ACC112 (cell line): ENCODE measurements around the gene PAPOLB.

ENCODE experiments used
- H2AFZ ChIP-seq: fragments of 200-600 bp; sonication (generic); one replicate; pipeline ENCODE4 v1.6.0; 2017; ENCODE audit warnings: antibody characterized with exemption, low read length; ENCODE audit not compliant: unreplicated experiment
- H3K27ac ChIP-seq: fragments of 200-600 bp; sonication (generic); 2 replicates; pipeline ENCODE4 v1.5.1; 2014; ENCODE audit warnings: low read depth, mild to moderate bottlenecking, antibody characterized with exemption, low read length, moderate library complexity
- H3K27me3 ChIP-seq: fragments of 200-600 bp; sonication (generic); 2 replicates; pipeline ENCODE4 v1.6.1; 2014; ENCODE audit warnings: mild to moderate bottlenecking, antibody characterized with exemption, low read length, moderate library complexity, mixed read lengths; ENCODE audit not compliant: insufficient read depth
- H3K36me3 ChIP-seq: fragments of 200-600 bp; sonication (generic); 2 replicates; pipeline ENCODE4 v1.6.1; 2016; ENCODE audit warnings: mild to moderate bottlenecking, antibody characterized with exemption, low read length, moderate library complexity, mixed read lengths; ENCODE audit not compliant: insufficient read depth
- H3K4me1 ChIP-seq: fragments of 200-600 bp; sonication (generic); one replicate; pipeline ENCODE4 v1.6.1; 2016; ENCODE audit warnings: low read length, mixed read lengths; ENCODE audit not compliant: insufficient read depth, unreplicated experiment, control insufficient read depth
- H3K4me3 ChIP-seq: fragments of 200-600 bp; sonication (generic); 2 replicates; pipeline ENCODE4 v1.5.1; 2014; ENCODE audit warnings: mild to moderate bottlenecking, low read depth, low read length
- H3K79me2 ChIP-seq: fragments of 200-600 bp; sonication (generic); one replicate; pipeline ENCODE4 v1.6.0; 2016; ENCODE audit warnings: low read length; ENCODE audit not compliant: control insufficient read depth, unreplicated experiment, insufficient read depth

The PAPOLB gene

DNA sequence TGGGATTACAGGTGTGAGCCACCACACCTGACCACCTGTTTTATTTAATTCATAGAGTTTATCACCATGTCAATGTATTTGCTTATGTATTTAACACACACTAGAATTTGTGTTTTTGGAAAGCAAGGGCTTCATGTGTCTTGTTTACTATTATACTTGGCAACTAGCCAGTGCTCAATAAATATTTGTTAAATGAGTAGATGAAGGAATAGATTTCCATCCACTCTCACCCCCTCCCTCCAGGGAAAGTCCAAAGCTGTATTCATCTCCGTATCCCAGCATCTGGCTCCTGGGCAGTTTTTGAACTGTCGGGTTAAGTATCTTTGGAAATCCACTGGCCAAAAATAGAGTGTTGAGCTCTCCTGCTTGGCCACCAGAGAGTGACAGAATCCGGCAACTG is 26.3 kb upstream of the PAPOLB start:
- Histone ChIP-seq H3K4me3 (no peak overlapping the region), H3K27ac (no peak overlapping the region), H3K79me2 (no peaks in the 10 kb centered on the region), H3K36me3 (no peaks in the 10 kb centered on the region), H3K4me1 (no peaks in the 10 kb centered on the region), H2AFZ (no peak overlapping the region), H3K27me3 (peaks cover 7% of the 10 kb centered on the region; the same call in 1 of the 2 replicates)

DNA sequence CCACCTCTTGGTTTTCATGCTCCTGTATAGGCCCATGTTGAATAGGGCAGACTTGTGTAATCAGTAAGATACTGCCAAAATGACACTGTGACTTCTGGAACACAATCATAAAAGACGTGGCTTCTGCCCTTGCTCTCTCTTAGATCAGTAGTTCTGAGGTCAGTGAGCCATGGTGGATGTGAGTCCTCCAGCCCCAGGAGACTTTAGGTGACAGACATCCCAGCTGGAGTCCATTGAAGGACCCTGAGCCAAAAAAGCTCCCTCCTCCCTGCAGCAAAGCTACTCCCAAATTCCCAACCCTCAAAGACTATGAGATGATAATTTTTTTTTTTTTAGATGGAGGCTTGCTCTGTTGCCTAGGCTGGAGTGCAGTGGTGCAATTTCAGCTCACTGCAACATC is 24.8 kb upstream of the PAPOLB start:
- Histone ChIP-seq H3K79me2 (no peaks in the 10 kb centered on the region), H3K36me3 (no peaks in the 10 kb centered on the region), H3K4me1 (peaks cover 10% of the 10 kb centered on the region), H3K4me3 (no peak overlapping the region), H2AFZ (no peak overlapping the region), H3K27ac (no peak overlapping the region), H3K27me3 (peaks cover 7% of the 10 kb centered on the region; the same call in 1 of the 2 replicates)

DNA sequence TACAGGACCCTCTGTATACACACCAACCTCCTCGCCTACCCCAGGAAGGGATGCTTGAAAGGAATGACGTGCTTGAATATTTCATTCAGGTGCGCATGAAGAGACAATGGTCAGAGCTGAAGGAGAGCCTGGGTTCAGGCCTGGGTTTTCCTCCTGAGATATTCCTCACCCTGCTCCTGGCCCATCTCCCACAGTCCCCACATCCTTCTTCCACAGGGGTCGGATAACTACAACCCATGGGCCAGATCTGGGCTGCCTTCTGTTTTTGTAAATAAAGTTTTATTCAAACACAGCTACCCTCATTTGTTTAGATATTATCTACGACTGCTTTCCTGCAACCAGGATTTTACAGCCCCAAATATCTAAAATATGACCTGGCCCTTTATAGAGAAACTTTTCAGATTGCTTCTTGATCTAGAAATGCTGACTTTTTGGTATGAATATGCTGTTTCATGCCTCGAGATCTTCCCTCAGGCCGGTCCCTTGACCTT is 23.5 kb upstream of the PAPOLB start:
- Histone ChIP-seq H3K36me3 (no peaks in the 10 kb centered on the region), H3K4me1 (peaks cover 10% of the 10 kb centered on the region), H3K27ac (no peak overlapping the region), H3K79me2 (no peaks in the 10 kb centered on the region), H3K27me3 (peaks cover 7% of the 10 kb centered on the region; the same call in 1 of the 2 replicates), H3K4me3 (no peak overlapping the region), H2AFZ (no peak overlapping the region)

DNA sequence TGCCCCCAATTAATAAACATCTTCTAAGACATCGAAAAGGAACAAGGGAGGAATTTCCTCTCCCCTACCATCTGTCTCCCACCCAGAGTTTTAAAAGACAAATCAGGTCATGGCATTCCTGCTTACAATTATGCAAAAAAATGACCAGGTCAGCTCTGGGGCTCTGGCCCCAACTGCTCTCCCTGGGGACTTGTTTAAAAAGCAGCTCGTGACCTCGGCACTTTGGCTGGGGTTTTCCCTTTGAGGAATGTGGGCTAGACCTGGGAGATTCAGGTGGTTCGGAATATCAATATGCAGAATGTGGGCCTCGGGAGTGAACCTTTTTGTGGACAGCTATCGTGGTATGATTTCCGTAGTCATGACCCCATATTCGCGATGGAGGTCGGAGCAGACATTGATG is 22.3 kb upstream of the PAPOLB start:
- no peaks in the 10 kb centered on the region for H3K36me3 ChIP-seq
- H3K79me2 ChIP-seq = no peaks in the 10 kb centered on the region
- no peak overlapping the region for H2AFZ ChIP-seq
- peaks cover 7% of the 10 kb centered on the region; the same call in 1 of the 2 replicates for H3K27me3 ChIP-seq
- no peak overlapping the region for H3K4me3 ChIP-seq
- peaks cover 10% of the 10 kb centered on the region for H3K4me1 ChIP-seq
- H3K27ac ChIP-seq = no peak overlapping the region

DNA sequence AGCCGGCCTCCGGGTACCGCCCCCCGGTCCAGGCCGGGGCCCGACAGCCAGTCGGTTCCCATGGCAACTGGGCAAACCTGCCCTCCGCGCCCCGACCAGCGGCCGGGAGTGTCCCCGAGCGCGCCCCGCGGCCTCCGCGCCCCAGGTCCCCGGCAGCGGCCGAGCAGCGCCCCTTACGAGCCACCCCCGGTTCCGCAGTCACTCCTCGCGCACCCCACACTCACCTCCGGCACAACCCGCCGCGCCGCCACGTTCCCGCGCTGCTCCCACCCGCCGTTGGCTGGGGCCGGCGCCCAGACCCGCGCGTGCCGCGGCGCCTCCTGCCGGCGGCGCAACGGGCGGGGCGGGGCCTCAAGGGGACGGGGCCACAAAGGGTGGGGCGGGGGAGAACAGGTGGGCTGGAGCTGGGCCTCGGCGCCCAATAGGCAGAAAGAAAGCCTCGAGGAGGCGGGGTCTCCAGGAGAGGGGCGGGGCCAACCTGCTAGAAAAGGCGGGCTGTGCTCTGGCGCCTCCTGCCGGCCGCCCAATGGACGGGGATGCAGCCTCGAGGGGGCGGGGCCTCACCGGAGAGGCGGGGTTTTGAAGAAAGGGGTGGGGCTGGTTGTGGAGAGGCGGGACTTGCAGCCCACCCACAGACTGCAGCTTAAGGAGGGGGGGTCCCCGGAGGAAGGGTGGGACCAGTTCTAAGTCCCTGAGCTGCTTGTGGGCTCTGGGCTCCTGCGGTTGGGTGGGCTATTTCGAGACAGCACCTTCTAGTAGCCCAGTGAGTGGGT is 21.7 kb upstream of the PAPOLB start, which contains the start of gene RADIL:
Gene RADIL (minus strand): TSS at position 345 of the 773 bp plus-strand sequence. CDS start 5,577 bp downstream, outside the sequence.
- H3K27me3 ChIP-seq = peaks cover 7% of the 10 kb centered on the region; the same call in 1 of the 2 replicates

DNA sequence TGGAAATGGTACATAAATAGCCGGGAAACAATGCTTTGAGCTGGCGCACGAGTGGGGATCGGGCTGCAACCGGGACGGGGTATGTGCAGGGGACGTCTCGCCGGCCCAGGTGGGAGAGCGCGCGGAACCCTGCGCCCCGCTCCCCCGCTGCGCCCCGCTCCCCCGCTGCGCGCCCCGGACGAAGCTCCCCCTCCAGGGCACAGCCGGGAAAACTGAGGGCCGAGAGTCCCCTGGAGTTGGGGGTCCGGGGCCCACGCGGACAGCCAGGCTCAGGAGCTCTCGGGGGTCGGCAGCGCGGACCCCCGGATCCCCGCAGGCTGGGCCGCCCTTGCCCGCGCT is 21.2 kb upstream of the PAPOLB start:
- peak overlapping the region; percentile 68 for H3K4me3 ChIP-seq
- peaks cover 10% of the 10 kb centered on the region for H3K4me1 ChIP-seq
- H3K36me3 ChIP-seq = no peaks in the 10 kb centered on the region
- H2AFZ ChIP-seq = peak overlapping the region; percentile 81
- no peaks in the 10 kb centered on the region for H3K79me2 ChIP-seq
- no peak overlapping the region for H3K27ac ChIP-seq
- H3K27me3 ChIP-seq = peaks cover 7% of the 10 kb centered on the region; the same call in 1 of the 2 replicates

More for the DNA sequence above, 21.7 kb upstream of the PAPOLB start, which contains the start of gene RADIL:
- H2AFZ ChIP-seq = peak within 1 kb of the TSS; percentile 81
- no peaks in the 10 kb centered on the region for H3K79me2 ChIP-seq
- H3K4me1 ChIP-seq = peaks cover 10% of the 10 kb centered on the region
- H3K4me3 ChIP-seq = peak within 1 kb of the TSS; percentile 68
- no peak within 1 kb of the TSS for H3K27ac ChIP-seq
- H3K36me3 ChIP-seq = no peaks in the 10 kb centered on the region

DNA sequence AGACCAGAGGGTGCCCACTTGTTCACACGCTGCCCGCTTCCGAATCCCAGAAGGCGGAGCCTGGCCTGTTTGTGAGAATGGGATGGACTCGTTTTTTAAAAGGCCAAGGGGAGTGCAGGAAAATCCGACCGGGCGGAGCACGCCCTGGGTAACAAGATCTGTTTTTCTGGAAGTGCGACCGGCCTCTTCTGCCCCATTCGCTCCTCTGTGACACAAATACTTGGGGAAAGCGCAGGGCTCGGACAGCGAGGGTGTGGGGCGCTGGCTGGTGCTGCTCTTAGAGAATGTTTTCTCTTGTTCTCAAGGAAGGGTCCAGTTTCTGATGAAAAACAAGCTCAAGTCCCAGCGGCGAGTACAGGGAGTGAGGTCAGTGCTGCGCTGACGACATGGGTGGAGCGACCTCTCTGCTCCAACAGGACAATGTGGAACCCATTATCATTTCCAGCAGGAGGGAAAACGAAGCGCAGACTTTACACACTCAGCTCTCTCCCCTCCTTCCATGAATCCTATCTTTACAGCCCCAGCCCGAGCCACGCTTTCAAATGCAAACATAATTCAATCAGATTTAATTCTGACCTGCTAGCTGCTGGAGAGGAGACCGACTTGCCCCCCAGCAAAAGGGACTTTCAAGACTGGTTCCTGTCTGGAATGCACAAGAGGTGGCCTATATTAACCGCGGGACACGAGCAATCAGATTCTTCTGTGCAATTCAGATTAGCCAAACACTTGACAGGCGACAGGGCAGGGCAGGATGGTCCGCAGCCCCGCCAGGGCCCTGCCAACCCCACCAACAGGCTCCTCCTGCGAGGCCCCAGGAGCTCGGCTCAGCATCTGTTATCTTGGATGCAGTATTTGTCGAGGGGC is 20.6 kb upstream of the PAPOLB start:
- Histone ChIP-seq H3K4me1 (peaks cover 10% of the 10 kb centered on the region), H3K27me3 (peaks cover 7% of the 10 kb centered on the region; the same call in 1 of the 2 replicates), H3K27ac (peak overlapping the region; percentile 33; the same call in 1 of the 2 replicates), H2AFZ (peak overlapping the region; percentile 81), H3K4me3 (peak overlapping the region; percentile 68), H3K79me2 (no peaks in the 10 kb centered on the region), H3K36me3 (no peaks in the 10 kb centered on the region)

DNA sequence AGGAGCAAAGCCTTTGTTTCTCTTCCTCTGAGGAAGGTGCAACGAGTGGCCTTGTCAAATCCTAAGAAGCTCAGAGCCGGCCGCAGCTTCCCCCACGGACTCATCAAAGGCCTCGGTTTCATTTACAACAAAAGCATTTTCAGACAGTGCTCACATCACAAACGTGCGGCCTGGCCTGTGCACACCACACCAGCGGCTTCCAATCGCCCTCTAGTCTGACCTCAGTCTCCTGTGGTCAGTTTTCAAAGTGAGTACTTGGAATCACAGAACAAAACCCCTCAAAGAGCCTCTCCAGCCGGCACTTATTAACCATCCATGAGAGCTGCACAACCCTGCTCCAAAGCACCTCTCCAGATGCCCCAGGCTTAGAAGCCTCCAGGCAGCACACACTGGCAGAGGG is 18.4 kb upstream of the PAPOLB start:
- Histone ChIP-seq H3K4me3 (no peak overlapping the region), H3K36me3 (no peaks in the 10 kb centered on the region), H3K27me3 (peaks cover 7% of the 10 kb centered on the region; the same call in 1 of the 2 replicates), H3K27ac (no peak overlapping the region), H3K4me1 (peaks cover 10% of the 10 kb centered on the region), H2AFZ (no peak overlapping the region), H3K79me2 (no peaks in the 10 kb centered on the region)

DNA sequence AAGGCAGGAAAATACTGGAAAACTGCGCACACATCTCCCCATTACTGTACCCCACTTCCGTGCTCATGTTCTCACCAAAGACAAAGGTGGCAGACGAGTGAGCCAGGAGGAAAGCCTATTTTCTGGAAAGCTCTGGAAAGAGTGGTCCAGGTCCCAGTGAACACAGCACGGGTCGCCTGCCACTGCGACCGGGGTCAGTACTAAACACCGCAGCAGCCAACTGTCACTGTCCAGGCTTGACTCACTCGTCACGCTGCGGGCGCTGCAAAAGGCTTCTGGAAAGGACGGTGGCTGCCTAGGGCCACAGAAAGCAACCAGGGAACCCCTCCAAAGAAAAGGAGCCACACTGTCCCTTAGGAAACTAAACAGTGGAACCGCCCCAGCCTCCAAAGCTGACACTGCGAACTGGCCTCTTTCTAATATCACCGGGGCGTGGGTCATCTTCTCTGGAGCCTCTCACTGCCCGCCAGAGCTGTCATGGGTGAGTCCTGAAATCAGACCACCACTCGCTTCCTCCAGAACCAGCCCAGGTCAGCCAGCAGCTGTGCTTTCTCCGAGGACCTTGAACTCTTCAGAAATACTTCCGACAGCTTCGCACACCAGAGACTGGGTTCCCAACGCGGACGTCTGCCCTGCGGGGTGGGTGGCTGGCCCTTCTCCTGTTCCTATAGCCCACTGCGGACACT is 17.7 kb upstream of the PAPOLB start:
- no peak overlapping the region for H2AFZ ChIP-seq
- H3K79me2 ChIP-seq = no peaks in the 10 kb centered on the region
- H3K36me3 ChIP-seq = no peaks in the 10 kb centered on the region
- peaks cover 10% of the 10 kb centered on the region for H3K4me1 ChIP-seq
- H3K27ac ChIP-seq = no peak overlapping the region
- H3K4me3 ChIP-seq = no peak overlapping the region
- H3K27me3 ChIP-seq = peaks cover 7% of the 10 kb centered on the region; the same call in 1 of the 2 replicates
